Activated B cell treated with CpG ODN at 0.5 μM for 24 hours (primary cell): ENCODE data around the gene CBARP. TPM values are rescaled to one million over a fixed set of nuclear protein-coding genes. Genes with fewer than 3 reads are reported as not detected.

Source experiments
- ATAC-seq: fragments of 200-7000 bp; cut with Tn5 transposase; one replicate; pipeline ENCODE4 v1.10.0; 2021; ENCODE audit warnings: low read depth, mild to moderate bottlenecking, moderate library complexity
- CTCF ChIA-PET: fragments of 350-600 bp; sonication (Branson Sonifier 250); formaldehyde crosslinking; loops from one replicate; lab custom pipeline; 2021; ENCODE audit warnings: antibody characterized with exemption; lab: Charles Lee
- POLR2A ChIA-PET: fragments of 350-600 bp; sonication (Branson Sonifier 250); formaldehyde crosslinking; loops from one replicate; lab custom pipeline; 2021; ENCODE audit warnings: antibody characterized with exemption; lab: Charles Lee
- DNase-seq: peaks from one replicate; pipeline ENCODE4 v3.0.0; 2022
- H3K27ac Mint-ChIP-seq: one replicate; pipeline ENCODE4 v1.8.0; 2020; ENCODE audit warnings: mixed read lengths
- H3K27me3 Mint-ChIP-seq: one replicate; pipeline ENCODE4 v1.8.0; 2021; ENCODE audit warnings: mixed read lengths
- H3K36me3 Mint-ChIP-seq: one replicate; pipeline ENCODE4 v1.8.0; 2021; ENCODE audit warnings: low read depth, mixed read lengths
- H3K4me1 Mint-ChIP-seq: one replicate; pipeline ENCODE4 v1.8.0; 2021; ENCODE audit warnings: mixed read lengths
- H3K4me3 Mint-ChIP-seq: one replicate; pipeline ENCODE4 v1.8.0; 2020; ENCODE audit warnings: mild to moderate bottlenecking, mixed read lengths
- H3K9me3 Mint-ChIP-seq: one replicate; pipeline ENCODE4 v1.8.0; 2020; ENCODE audit warnings: mixed read lengths
- CTCF ChIP-seq: fragments of 200-600 bp; IDR thresholded peaks from one replicate; pipeline ENCODE4 v1.8.0; 2022; ENCODE audit warnings: antibody characterized with exemption, mild to moderate bottlenecking
- intact Hi-C: fragments of 100-400 bp; cut with micrococcal nuclease; formaldehyde crosslinking; loops from one replicate; pipeline ENCODE4 v1.15.1; 2024
- total RNA-seq: library from RNA; stranded (reverse); gene quantifications from 2 replicates; pipeline ENCODE4 v1.2.3, GENCODE V29; 2022

CBARP gene, protein sequence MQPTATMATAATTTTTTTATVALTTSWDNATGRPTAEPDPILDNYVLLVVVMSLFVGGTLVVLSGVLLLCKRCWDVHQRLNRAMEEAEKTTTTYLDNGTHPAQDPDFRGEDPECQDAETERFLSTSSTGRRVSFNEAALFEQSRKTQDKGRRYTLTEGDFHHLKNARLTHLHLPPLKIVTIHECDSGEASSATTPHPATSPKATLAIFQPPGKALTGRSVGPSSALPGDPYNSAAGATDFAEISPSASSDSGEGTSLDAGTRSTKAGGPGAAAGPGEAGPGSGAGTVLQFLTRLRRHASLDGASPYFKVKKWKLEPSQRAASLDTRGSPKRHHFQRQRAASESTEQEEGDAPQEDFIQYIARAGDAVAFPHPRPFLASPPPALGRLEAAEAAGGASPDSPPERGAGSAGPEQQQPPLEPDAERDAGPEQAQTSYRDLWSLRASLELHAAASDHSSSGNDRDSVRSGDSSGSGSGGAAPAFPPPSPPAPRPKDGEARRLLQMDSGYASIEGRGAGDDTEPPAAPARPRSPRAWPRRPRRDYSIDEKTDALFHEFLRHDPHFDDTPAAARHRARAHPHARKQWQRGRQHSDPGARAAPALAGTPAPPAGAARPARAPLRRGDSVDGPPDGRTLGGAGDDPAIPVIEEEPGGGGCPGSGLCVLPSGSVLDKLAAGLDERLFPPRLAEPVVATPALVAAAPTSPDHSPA
- total RNA-seq: 0.29 and 0.64 TPM in 2 replicates

DNA sequence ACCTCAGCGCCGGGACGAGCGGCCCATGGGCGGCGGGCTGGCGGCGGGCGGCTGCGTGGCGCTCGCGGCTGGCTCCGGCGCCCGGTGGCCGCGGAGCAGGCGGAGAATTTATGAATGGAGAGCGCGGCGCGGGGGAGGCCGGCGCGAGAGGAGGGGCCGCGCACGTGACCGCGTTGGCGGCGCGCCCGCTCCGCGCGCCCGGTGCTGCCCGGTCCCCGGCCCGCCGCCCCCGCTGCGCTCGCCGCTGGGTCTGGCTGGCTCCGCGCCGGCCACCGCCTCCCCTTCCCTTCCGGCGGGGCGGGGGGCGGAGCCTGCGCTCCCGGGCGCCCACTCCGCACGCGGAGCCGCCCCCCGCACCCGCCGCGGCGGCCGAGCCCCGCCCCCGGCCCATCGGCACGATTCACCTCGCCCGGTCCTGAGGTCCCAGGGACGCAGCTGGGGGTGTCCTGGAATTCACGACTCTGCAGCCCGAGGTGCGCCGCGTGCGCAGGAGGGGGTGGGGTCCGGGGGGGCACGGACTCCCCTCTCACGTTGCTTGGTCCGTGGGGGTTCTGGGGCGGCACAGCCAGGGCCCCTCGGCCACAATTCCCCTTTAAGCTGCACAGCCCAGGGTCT, at the start of gene CBARP:
Gene CBARP (minus strand): TSS at position 252 of the 615 bp plus-strand sequence. CDS start 1,905 bp downstream, outside the sequence.
- H3K4me3 Mint-ChIP-seq: peak within 1 kb of the TSS; percentile 79
- ATAC-seq (no peak), DNase-seq (peak; percentile 39)
- H3K27ac Mint-ChIP-seq: no peak within 1 kb of the TSS
- TF ChIP-seq CTCF: no peak
- peaks cover 7% of the 10 kb centered on the region for H3K27me3 Mint-ChIP-seq
- intact Hi-C loops: no loop called here
- no peaks in the 10 kb centered on the region for H3K36me3 Mint-ChIP-seq
- ChIA-PET POLR2A (interaction anchor here (0.8 to 10.1 kb wide), 2 partner anchors 26 to 374 kb away, joined by 3 to 824 read pairs; partner anchors contain the start of gene CIRBP), CTCF (no interaction called here)
- H3K4me1 Mint-ChIP-seq: peaks cover 33% of the 10 kb centered on the region
- no peaks in the 10 kb centered on the region for H3K9me3 Mint-ChIP-seq

GRCh38 chr19:1286487-1287353, 48.9 kb upstream of the CBARP start:
- no peak for DNase-seq
- intact Hi-C loops: no loop called here
- ChIA-PET POLR2A (interaction anchor here (0.6 kb wide), 1 partner anchor 316 kb away, joined by 3 read pairs; no protein-coding TSS in a partner anchor), CTCF (no interaction called here)
- no peak overlapping the region for H3K27ac Mint-ChIP-seq
- H3K9me3 Mint-ChIP-seq: no peaks in the 10 kb centered on the region
- H3K4me3 Mint-ChIP-seq: peak overlapping the region; percentile 70
- peaks cover 30% of the 10 kb centered on the region for H3K27me3 Mint-ChIP-seq
- no peak for TF ChIP-seq CTCF
- peaks cover 10% of the 10 kb centered on the region for H3K4me1 Mint-ChIP-seq
- no peak for ATAC-seq
- no peaks in the 10 kb centered on the region for H3K36me3 Mint-ChIP-seq

- ATAC-seq: no peak
- no peaks in the 10 kb centered on the region for H3K9me3 Mint-ChIP-seq
- ChIA-PET POLR2A (no interaction called here), CTCF (no interaction called here)
- intact Hi-C loops: no loop called here
- H3K27ac Mint-ChIP-seq: no peak within 1 kb of the TSS
- peaks cover 10% of the 10 kb centered on the region for H3K4me1 Mint-ChIP-seq
- no peaks in the 10 kb centered on the region for H3K36me3 Mint-ChIP-seq
- peak within 1 kb of the TSS; percentile 70 for H3K4me3 Mint-ChIP-seq
- no peak for TF ChIP-seq CTCF
- H3K27me3 Mint-ChIP-seq: peaks cover 32% of the 10 kb centered on the region
- DNase-seq: no peak
These were observed 48.0 kb upstream of the CBARP start, which contains the start of gene EFNA2 for GRCh38 chr19:1285737-1286360. EFNA2 (plus strand) TSS chr19:1285873; CDS start chr19:1286169, 296 bp downstream.

DNA sequence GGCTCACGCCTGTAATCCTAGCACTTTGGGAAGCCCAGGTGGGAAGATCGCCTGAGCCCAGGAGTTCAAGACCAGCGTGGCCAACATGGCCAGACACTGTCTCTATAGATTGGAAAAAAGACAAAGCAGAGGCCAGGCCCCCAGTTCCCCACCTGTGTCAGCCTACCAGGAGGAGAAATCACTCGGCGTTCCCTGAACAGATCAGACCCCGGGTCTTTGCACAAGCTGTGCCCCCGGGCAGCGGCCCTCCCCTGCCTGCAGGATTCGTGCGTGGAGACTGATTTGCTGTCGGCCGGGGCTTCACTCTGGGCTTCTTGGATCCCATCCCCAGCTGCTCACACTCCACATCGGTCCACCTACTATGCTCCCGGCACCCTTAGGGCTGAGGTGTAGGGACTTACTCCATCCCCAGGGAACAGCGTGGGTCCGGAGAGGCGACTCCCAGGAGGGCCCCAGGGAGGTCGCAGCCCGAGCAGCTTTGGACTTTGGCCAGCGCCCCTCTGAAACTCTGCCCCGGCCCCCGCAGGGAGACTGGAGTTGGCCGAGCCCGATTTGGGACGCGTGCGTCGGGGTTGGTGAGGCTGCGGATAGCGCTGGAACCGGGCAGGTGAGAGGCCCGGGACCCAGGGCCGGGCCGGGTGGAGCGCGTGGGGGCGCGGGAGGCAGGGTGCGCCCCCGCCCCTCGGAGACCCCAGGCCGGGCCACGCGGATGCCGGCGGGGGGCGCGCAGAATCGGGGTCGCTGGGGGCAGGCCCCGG, 47.4 kb upstream of the CBARP start:
- ChIA-PET POLR2A (interaction anchor here (1.4 kb wide), 1 partner anchor 10 kb away, joined by 3 read pairs; the partner anchor contains the start of gene FAM174C), CTCF (no interaction called here)
- no peak for TF ChIP-seq CTCF
- no peak for DNase-seq
- no peak for ATAC-seq
- Mint-ChIP-seq H3K4me3 (peak overlapping the region; percentile 19), H3K36me3 (peaks cover 2% of the 10 kb centered on the region), H3K27ac (no peak overlapping the region), H3K27me3 (peaks cover 32% of the 10 kb centered on the region), H3K4me1 (peaks cover 10% of the 10 kb centered on the region), H3K9me3 (no peaks in the 10 kb centered on the region)
- intact Hi-C loops: no loop called here
